GM13977 (cell line): ENCODE data around the gene TP53I13.

Experiments
- DNase-seq: peaks from one replicate; pipeline ENCODE4 v3.0.0; 2012; ENCODE audit warnings: low spot score
- in situ Hi-C: fragments of 300-500 bp; cut with MboI; formaldehyde crosslinking; loops from one replicate; pipeline ENCODE4 v1.12.0; 2022; ENCODE audit warnings: low sequenced_read_pairs, low pct_unique_long_range_greater_than_20kb, mixed read lengths, inconsistent platforms; ENCODE audit not compliant: unreplicated experiment
- TF ChIP-seq, protein P1 (sequence below): IDR thresholded peaks from 2 replicates; pipeline ENCODE4 v1.5.1; 2012; ENCODE audit warnings: mild to moderate bottlenecking, control low read depth; ENCODE audit not compliant: insufficient read depth; ENCODE audit errors: extremely low read depth, missing control alignments

The TP53I13 gene

DNA sequence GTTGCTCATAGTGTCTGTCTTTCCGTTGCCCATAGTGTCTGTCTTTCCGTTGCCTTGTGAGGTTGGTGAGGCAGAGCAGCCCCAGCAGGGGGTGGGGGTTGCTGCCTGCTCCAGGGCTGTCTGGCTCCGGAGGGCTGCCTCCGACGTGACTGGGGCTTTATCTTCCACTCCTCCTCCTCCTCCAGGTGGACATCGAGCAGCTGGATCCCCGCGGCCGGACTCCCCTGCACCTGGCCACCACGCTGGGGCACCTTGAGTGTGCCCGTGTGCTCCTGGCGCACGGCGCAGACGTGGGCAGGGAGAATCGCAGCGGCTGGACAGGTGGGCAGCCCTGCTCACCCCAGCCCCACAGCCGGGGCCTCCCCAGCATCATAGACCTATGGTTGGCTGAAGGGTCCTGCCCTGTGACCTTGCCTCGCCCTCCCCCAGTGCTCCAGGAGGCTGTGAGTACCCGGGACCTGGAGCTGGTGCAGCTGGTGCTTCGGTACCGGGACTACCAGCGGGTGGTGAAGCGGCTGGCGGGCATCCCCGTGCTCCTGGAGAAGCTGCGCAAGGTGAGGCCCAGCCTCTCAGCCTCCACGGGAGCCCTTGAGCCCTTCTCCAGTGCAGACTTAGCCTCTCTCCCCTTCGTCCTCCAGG lies 39.2 kb downstream of the TP53I13 start:
- in situ Hi-C loops = no loop called here
- TF ChIP-seq, protein P1, sequence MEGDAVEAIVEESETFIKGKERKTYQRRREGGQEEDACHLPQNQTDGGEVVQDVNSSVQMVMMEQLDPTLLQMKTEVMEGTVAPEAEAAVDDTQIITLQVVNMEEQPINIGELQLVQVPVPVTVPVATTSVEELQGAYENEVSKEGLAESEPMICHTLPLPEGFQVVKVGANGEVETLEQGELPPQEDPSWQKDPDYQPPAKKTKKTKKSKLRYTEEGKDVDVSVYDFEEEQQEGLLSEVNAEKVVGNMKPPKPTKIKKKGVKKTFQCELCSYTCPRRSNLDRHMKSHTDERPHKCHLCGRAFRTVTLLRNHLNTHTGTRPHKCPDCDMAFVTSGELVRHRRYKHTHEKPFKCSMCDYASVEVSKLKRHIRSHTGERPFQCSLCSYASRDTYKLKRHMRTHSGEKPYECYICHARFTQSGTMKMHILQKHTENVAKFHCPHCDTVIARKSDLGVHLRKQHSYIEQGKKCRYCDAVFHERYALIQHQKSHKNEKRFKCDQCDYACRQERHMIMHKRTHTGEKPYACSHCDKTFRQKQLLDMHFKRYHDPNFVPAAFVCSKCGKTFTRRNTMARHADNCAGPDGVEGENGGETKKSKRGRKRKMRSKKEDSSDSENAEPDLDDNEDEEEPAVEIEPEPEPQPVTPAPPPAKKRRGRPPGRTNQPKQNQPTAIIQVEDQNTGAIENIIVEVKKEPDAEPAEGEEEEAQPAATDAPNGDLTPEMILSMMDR = no peak
- DNase-seq = no peak

GRCh38 chr17:29608986-29609385 lies 40.5 kb downstream of the TP53I13 start:
- TF ChIP-seq, protein P1 = no peak
- in situ Hi-C loops = no loop called here
- DNase-seq = no peak

GRCh38 chr17:29610395-29610794 lies 41.9 kb downstream of the TP53I13 start:
- DNase-seq = no peak
- in situ Hi-C loops = no loop called here
- TF ChIP-seq, protein P1 = no peak

DNA sequence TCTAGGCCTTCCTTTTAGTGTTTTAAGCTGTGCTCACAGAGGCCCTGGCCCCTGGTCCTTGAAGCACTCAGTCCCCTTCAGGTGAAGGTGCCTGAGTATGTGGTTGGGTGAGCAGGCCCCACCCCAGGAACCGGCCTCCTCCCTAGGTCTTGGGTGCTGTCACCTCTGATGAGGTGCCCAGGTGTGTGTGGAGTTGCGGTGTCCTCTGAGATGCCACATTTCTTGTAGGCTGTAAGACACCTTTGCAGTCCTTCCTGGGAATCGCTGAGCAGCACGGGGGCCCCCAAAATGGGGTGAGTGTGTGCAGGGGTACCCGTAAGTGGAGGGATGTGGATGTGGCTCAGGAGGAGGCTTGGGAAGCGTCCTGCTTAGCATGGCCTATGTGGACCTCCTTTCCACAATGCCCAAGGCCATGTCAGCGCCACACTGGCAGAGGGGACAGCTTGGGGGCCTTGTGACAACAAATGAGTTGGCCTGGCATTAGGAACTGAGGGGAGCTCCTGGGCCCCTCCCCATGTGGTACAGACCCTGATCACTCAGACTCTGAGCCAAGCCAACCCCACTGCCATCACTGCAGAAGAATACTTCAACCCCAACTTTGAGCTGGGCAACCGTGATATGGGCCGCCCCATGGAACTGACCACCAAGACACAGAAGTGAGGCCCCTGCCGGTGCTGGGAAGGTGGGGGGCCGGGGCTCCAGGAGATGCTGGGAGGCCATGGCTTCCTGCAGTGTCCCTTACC lies 43.0 kb downstream of the TP53I13 start:
- DNase-seq = no peak
- TF ChIP-seq, protein P1 = no peak
- in situ Hi-C loops = no loop called here

DNA sequence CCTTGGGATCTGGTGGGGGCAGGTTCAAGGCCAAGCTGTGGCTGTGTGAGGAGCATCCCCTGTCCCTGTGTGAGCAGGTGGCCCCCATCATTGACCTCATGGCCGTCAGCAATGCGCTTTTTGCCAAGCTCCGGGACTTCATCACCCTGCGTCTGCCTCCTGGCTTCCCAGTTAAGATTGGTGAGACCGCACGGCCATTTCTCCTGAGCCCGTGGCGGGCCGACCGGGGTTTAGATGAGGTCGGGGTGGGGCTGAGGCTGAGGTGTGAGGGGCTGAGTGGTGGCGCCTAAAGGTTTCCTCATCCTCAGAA lies 43.5 kb downstream of the TP53I13 start:
- TF ChIP-seq, protein P1 = no peak
- no peak for DNase-seq
- in situ Hi-C loops = no loop called here

GRCh38 chr17:29612404-29613280 lies 44.1 kb downstream of the TP53I13 start:
- no peak for DNase-seq
- in situ Hi-C loops = no loop called here
- TF ChIP-seq, protein P1 = no peak
